GM12864 (cell line): ENCODE data around the gene CD109.

Source experiments
- DNase-seq: peaks from one replicate; pipeline ENCODE4 v3.0.0-alpha.2; 2011; ENCODE audit warnings: low read depth
- H3K4me3 ChIP-seq: 2 replicates; pipeline ENCODE4 v1.5.1; 2011; ENCODE audit warnings: mild to moderate bottlenecking, low read depth, low read length, control low read depth
- TF ChIP-seq, protein P1 (sequence below): IDR thresholded peaks from 2 replicates; pipeline ENCODE4 v1.5.1; 2011; ENCODE audit warnings: low read depth, mild to moderate bottlenecking, moderate library complexity, low read length, control low read depth, inconsistent platforms; ENCODE audit errors: missing control alignments

Gene CD109

DNA sequence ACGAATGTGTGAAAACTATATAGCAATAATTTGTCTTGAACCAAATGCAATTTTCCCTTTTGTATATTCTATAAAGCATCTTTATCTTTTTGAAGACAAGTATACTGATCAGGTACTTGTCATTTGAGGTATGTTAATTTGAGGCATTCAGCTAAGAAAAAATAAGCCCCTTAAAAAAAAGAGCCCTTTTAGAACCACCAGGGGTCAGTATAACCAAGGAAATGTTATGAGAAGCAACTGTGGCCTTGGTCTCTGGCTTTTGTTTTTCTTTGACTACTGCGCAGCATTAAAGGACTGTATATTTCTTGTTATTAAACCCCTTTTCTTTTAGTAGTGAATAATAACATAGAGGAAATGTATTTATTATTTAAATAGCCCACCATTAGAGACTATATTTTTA, 43.1 kb downstream of the CD109 start:
- H3K4me3 ChIP-seq, result no peak overlapping the region
- TF ChIP-seq, protein P1, sequence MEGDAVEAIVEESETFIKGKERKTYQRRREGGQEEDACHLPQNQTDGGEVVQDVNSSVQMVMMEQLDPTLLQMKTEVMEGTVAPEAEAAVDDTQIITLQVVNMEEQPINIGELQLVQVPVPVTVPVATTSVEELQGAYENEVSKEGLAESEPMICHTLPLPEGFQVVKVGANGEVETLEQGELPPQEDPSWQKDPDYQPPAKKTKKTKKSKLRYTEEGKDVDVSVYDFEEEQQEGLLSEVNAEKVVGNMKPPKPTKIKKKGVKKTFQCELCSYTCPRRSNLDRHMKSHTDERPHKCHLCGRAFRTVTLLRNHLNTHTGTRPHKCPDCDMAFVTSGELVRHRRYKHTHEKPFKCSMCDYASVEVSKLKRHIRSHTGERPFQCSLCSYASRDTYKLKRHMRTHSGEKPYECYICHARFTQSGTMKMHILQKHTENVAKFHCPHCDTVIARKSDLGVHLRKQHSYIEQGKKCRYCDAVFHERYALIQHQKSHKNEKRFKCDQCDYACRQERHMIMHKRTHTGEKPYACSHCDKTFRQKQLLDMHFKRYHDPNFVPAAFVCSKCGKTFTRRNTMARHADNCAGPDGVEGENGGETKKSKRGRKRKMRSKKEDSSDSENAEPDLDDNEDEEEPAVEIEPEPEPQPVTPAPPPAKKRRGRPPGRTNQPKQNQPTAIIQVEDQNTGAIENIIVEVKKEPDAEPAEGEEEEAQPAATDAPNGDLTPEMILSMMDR, result peak; percentile 66
- no peak for DNase-seq

DNA sequence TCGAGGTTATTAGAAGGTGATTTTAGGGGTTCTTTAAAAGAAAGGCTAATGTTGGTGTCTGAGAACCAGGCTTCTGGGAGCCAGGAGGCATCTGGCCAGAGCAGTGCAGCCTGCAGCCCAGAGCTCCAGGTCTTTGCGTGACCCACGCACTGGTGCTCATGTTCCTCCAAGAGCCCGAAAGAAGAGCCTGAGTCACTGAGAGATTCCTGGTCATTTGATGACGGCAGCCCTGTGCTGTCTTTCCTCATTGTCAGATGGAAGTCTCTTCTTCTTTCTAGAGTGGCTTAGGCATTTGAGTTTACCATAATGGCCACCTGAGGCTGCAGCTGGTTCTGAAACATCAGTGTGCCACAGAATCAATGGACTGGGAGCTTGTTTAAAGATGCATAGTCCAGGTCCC, 46.4 kb downstream of the CD109 start:
- no peak overlapping the region for H3K4me3 ChIP-seq
- DNase-seq, result no peak
- TF ChIP-seq, protein P1, result no peak

DNA sequence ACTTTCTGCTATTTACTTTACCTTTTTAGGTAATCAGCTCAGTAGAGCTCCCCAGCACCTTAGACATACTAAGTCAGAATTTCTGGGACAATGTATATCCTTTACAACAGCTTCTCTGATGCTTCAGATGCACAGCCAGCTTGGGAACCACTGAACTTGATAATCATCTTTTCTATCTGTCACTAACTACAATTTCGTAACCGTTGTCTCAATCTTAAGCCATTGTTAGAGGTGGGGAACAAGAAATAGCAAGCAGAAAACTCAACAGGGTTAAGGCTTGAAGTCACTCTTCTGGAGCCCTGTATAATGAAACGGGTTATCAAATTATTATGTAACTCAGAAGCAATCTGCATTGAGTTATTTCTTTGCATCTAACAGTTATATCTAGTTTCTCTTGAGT, 47.1 kb downstream of the CD109 start:
- no peak overlapping the region for H3K4me3 ChIP-seq
- DNase-seq, result no peak
- TF ChIP-seq, protein P1, result no peak

DNA sequence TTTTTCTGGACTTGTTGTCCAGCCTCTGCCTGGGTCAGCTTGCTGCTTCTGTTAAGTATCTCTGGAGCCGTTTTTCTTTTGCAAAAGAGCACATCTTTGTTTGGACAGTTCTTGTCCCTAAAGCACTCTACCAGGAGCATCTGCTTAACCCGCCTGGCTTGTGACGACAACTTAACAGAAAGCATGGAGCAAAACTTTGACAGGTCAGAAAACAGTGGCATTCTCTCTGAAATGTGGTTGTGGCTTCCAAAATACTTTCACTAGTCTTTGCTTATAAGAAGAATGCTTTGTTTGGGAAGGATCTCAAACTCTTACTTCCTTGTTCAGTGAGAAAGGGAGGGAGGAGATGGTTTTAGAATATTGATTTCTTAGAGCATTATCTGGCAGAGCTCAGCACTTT, 47.6 kb downstream of the CD109 start:
- TF ChIP-seq, protein P1, result no peak
- no peak for DNase-seq
- H3K4me3 ChIP-seq, result no peak overlapping the region

DNA sequence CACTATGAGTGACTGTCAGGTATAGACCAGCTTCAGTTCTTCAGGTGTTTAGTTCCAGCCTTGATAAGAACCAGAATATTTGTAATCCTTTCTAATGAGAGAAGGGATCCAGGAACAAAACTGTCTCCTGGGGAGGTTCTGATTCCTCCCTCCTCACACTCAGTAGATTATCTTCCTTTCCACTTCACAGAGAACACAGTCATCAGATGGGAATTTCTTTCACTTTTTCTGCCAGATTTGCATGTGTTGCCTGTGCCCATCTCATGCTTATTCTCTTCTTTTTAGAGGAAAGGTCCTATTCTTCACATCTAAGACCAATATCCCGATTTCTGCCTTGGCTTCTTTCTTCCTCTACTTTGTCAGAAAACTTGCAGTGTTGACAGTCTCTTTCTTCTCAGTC, 50.8 kb downstream of the CD109 start:
- no peak for DNase-seq
- TF ChIP-seq, protein P1, result no peak

DNA sequence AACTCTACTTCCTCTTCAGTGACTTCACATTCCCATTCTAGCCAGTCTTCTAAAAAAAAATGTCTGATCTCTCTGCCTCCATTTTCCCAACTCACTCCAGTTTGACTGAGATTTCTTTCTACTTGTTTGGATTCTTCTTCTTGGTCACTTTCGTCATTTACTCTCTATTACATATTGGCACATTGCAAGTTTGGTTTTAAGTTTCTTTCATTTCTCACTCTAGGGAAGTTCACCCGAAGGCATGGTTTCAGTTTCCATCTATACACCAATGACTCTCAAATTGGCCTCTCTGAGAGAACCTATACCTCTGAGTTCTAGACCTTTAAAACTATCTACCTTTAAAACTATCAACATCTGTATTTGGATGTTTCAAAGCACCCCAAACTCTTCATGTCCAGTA, 51.3 kb downstream of the CD109 start:
- TF ChIP-seq, protein P1, result no peak
- DNase-seq, result no peak
- no peak overlapping the region for H3K4me3 ChIP-seq

More for the DNA sequence above, 50.8 kb downstream of the CD109 start:
- H3K4me3 ChIP-seq, result no peak overlapping the region

DNA sequence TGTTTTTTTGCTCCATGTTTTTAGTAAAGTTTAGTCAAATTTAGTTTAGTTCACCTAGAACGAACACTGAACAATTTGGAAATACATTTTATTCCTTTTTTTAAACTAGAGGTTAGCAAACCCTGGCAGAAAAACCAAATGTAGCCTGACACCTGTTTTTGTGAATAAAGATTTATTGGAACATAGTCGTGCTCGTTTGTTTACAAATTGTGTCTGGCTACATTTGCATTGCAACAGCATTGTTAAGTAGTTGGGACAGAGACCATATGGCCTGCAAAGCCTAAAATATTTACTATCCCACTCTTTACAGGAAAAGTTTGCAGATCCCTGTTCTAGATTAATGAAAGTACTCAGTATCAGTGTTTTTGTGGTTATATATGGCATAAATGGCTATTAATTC, 56.9 kb downstream of the CD109 start:
- no peak for DNase-seq
- H3K4me3 ChIP-seq, result no peak overlapping the region

More for the DNA sequence above, 56.9 kb downstream of the CD109 start:
- TF ChIP-seq, protein P1, result no peak
